AG04449 (cell line): Measurements from ENCODE around the gene SV2B.
"Not testable (repeated sequence)": the region's sequence is repeated elsewhere in the genome, so short reads cannot be mapped to it uniquely, and the experiment has no call there.

Source experiments
- CTCF ChIA-PET: fragments of 350-600 bp; formaldehyde crosslinking; extraction: SDS; loops from one replicate; lab custom pipeline; 2021; ENCODE audit warnings: antibody characterized with exemption; lab: Yijun Ruan, JAX
- POLR2A ChIA-PET: fragments of 400-600, 350-600 bp; formaldehyde crosslinking; extraction: SDS; loops from one replicate; lab custom pipeline; 2020; ENCODE audit warnings: antibody characterized with exemption, inconsistent platforms; lab: Yijun Ruan, JAX
- DNase-seq: peaks from one replicate; pipeline ENCODE4 v3.0.0-alpha.2; 2010; ENCODE audit warnings: low read depth, low spot score
- H3K4me3 ChIP-seq: 2 replicates; pipeline ENCODE4 v1.5.1; 2011; ENCODE audit warnings: low read depth, mild to moderate bottlenecking, control low read depth, low read length
- TF ChIP-seq, protein P1 (sequence below): IDR thresholded peaks from one replicate; pipeline ENCODE4 v1.5.1; 2011; ENCODE audit warnings: mild to moderate bottlenecking, moderate library complexity, low read length, control low read depth, inconsistent platforms; ENCODE audit not compliant: insufficient read depth; ENCODE audit errors: missing control alignments

The SV2B gene

GRCh38 chr15:91335702-91336101 is 235.6 kb downstream of the SV2B start:
- no peak overlapping the region for H3K4me3 ChIP-seq
- no peak for DNase-seq
- CTCF ChIA-PET, result no interaction called here
- POLR2A ChIA-PET, result no interaction called here
- TF ChIP-seq, protein P1, sequence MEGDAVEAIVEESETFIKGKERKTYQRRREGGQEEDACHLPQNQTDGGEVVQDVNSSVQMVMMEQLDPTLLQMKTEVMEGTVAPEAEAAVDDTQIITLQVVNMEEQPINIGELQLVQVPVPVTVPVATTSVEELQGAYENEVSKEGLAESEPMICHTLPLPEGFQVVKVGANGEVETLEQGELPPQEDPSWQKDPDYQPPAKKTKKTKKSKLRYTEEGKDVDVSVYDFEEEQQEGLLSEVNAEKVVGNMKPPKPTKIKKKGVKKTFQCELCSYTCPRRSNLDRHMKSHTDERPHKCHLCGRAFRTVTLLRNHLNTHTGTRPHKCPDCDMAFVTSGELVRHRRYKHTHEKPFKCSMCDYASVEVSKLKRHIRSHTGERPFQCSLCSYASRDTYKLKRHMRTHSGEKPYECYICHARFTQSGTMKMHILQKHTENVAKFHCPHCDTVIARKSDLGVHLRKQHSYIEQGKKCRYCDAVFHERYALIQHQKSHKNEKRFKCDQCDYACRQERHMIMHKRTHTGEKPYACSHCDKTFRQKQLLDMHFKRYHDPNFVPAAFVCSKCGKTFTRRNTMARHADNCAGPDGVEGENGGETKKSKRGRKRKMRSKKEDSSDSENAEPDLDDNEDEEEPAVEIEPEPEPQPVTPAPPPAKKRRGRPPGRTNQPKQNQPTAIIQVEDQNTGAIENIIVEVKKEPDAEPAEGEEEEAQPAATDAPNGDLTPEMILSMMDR, result no peak

- no peak for DNase-seq
These were observed 236.6 kb downstream of the SV2B start for GRCh38 chr15:91336687-91337086.

DNA sequence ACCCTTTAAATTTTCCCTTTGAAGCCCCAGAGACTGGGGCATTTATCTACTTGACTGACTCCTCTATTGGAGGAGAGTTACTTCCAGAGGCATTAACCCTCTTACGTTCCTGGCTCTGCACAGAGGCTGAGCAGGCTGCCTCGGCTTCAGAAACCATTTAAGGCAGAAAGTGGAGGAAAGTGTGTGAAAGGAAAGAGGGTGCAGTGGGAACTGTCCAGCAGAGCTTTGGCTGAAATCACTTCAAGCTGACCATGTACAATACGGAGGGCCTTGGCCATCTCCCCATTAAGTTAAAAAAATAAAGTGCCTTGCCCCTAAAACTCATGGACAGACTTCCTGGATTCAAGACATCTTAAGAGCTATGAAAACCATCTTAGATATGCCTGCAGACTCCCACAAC is 238.7 kb downstream of the SV2B start:
- TF ChIP-seq, protein P1, result no peak
- CTCF ChIA-PET, result no interaction called here
- DNase-seq, result no peak
- POLR2A ChIA-PET, result no interaction called here
- no peak overlapping the region for H3K4me3 ChIP-seq

More at GRCh38 chr15:91336687-91337086, 236.6 kb downstream of the SV2B start:
- POLR2A ChIA-PET, result no interaction called here
- TF ChIP-seq, protein P1, result no peak
- CTCF ChIA-PET, result no interaction called here
- no peak overlapping the region for H3K4me3 ChIP-seq

- H3K4me3 ChIP-seq, result no peak overlapping the region
These were observed 242.0 kb downstream of the SV2B start for GRCh38 chr15:91342097-91342496.

DNA sequence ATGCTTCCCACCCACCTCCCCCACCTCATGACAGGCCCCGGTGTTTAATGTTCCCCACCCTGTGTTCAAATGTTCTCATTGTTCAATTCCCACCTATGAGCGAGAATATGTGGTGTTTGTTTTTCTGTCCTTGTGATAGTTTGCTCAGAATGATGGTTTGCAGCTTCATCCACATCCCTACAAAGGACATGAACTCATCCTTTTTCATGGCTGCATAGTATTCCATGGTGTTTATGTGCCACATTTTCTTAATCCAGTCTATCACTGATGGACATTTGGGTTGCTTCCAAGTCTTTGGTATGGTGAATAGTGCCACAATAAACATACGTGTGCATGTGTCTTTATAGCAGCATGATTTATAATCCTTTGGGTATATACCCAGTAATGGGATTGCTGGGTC is 244.9 kb downstream of the SV2B start:
- H3K4me3 ChIP-seq, CTCF ChIA-PET, POLR2A ChIA-PET, DNase-seq: not testable (repeated sequence)

More at GRCh38 chr15:91342097-91342496, 242.0 kb downstream of the SV2B start:
- no peak for DNase-seq
- ChIA-PET CTCF (interaction anchor here (0.6 kb wide), 1 partner anchor 1455 kb away, joined by 4 read pairs; no protein-coding TSS in a partner anchor), POLR2A (no interaction called here)
- TF ChIP-seq, protein P1, result no peak

DNA sequence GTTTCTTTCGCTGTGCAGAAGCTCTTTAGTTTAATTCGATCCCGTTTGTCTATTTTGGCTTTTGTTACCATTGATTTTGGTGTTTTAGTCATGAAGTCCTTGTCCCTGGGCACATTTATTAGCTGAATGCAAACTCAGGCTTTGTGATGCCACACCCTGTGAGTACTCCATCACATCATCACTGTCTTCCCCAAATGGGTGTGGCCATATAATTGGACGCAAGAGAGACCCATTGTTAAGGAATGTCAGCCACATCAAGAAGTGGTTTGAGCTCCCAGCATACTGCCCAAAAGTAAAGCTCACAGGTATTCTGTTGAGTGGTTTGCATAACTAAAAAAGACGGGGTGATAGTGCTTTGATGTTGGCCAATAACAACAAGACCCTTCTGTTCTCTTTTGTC is 245.7 kb downstream of the SV2B start:
- DNase-seq, result no peak
- TF ChIP-seq, protein P1, result no peak
- CTCF ChIA-PET, result no interaction called here
- H3K4me3 ChIP-seq, result no peak overlapping the region
- POLR2A ChIA-PET, result no interaction called here

DNA sequence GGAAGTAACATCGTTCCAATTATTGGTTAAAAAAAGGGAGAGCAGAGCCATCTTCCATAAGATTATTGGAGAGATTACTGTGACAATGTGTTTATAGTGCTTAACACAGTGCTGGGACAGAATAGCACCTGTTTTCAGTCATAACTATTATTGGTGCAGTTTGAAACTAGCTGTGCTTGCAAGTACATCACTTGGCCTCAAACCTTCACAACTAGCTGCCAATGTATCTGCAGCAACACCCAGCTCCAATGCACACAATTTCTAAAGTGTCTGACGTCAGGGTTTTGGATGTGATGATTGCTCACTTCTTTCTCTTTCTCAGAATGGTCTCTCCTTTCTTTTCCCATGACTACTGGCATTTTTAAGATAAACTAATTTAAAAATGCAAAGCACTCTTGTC is 246.2 kb downstream of the SV2B start:
- TF ChIP-seq, protein P1, result no peak
- CTCF ChIA-PET, result no interaction called here
- POLR2A ChIA-PET, result no interaction called here
- H3K4me3 ChIP-seq, result no peak overlapping the region
- no peak for DNase-seq
